ENCODE measurements around the gene PRSS38.
"Not testable (repeated sequence)": the region's sequence is repeated elsewhere in the genome, so short reads cannot be mapped to it uniquely, and the experiment has no call there.

Gene PRSS38

GRCh38 chr1:227855687-227856086 is 40.2 kb downstream of the PRSS38 start:
- H3K4me3 ChIP-seq (ENCODE audit: low read length), result no peak overlapping the region
- DNase-seq (ENCODE audit: low read depth), result no peak
- TF ChIP-seq CTCF (conservative IDR thresholded peaks at IDR 0.05; ENCODE audit: low read depth, low read length), result no peak

GRCh38 chr1:227856147-227856858 is 40.8 kb downstream of the PRSS38 start:
- H3K4me3 ChIP-seq (ENCODE audit: low read length), result no peak overlapping the region
- no peak for DNase-seq (ENCODE audit: low read depth)
- TF ChIP-seq CTCF (conservative IDR thresholded peaks at IDR 0.05; ENCODE audit: low read depth, low read length), result no peak

GRCh38 chr1:227864882-227865281 is 49.4 kb downstream of the PRSS38 start:
- no peak for DNase-seq (ENCODE audit: low read depth)
- no peak overlapping the region for H3K4me3 ChIP-seq (ENCODE audit: low read length)
- no peak for TF ChIP-seq CTCF (conservative IDR thresholded peaks at IDR 0.05; ENCODE audit: low read depth, low read length)

- TF ChIP-seq CTCF (conservative IDR thresholded peaks at IDR 0.05; ENCODE audit: low read depth, low read length), result no peak
- no peak for DNase-seq (ENCODE audit: low read depth)
- H3K4me3 ChIP-seq (ENCODE audit: low read length), result no peak overlapping the region
These were observed 53.9 kb downstream of the PRSS38 start for GRCh38 chr1:227869279-227869842.

GRCh38 chr1:227869851-227870305 is 54.4 kb downstream of the PRSS38 start:
- H3K4me3 ChIP-seq (ENCODE audit: low read length), result no peak overlapping the region
- TF ChIP-seq CTCF (conservative IDR thresholded peaks at IDR 0.05; ENCODE audit: low read depth, low read length), result no peak
- DNase-seq (ENCODE audit: low read depth), result no peak

GRCh38 chr1:227870366-227870765 is 54.9 kb downstream of the PRSS38 start:
- DNase-seq (ENCODE audit: low read depth), result no peak
- no peak overlapping the region for H3K4me3 ChIP-seq (ENCODE audit: low read length)
- TF ChIP-seq CTCF (conservative IDR thresholded peaks at IDR 0.05; ENCODE audit: low read depth, low read length), result no peak

GRCh38 chr1:227871892-227872291 is 56.4 kb downstream of the PRSS38 start:
- not testable (repeated sequence) for H3K4me3 ChIP-seq (ENCODE audit: low read length); DNase-seq (ENCODE audit: low read depth)

- H3K4me3 ChIP-seq (ENCODE audit: low read length); DNase-seq (ENCODE audit: low read depth): not testable (repeated sequence)
These were observed 62.3 kb downstream of the PRSS38 start for GRCh38 chr1:227877810-227878209.
